ENCODE results near the gene PLD1.

- TF ChIP-seq CTCF (IDR thresholded peaks at IDR 0.05 in 8 of 11, conservative IDR thresholded peaks at IDR 0.05 in 3 of 11) (no peak), POLR2A (IDR thresholded peaks at IDR 0.05) (no peak)
These were observed 23.3 kb downstream of the PLD1 start for GRCh38 chr3:171786997-171787396.
